NCI-H2196 (cell line): ENCODE data around the gene WHAMM.
"Not testable (repeated sequence)": the region's sequence is repeated elsewhere in the genome, so short reads cannot be mapped to it uniquely, and the experiment has no call there.

Experiments
- DNase-seq: peaks from one replicate; lab custom pipeline; 2025; ENCODE audit not compliant: unreplicated experiment; lab: John Stamatoyannopoulos, UW

The WHAMM gene

GRCh38 chr15:82809308-82810060 is at the start of gene WHAMM:
TSS of gene WHAMM (plus strand) at chr15:82809628. CDS start at chr15:82809727, 99 bp downstream.
- DNase-seq: peak; percentile 90

GRCh38 chr15:82763361-82764116 is 45.9 kb upstream of the WHAMM start:
- DNase-seq: no peak

GRCh38 chr15:82764117-82764490 is 45.3 kb upstream of the WHAMM start:
- no peak for DNase-seq

- no peak for DNase-seq
Measured at GRCh38 chr15:82764740-82765139, 44.7 kb upstream of the WHAMM start.

GRCh38 chr15:82766201-82766600 is 43.2 kb upstream of the WHAMM start:
- DNase-seq: not testable (repeated sequence)

GRCh38 chr15:82767163-82767829 is 42.1 kb upstream of the WHAMM start:
- DNase-seq: no peak

- no peak for DNase-seq
Measured at GRCh38 chr15:82768414-82769054, 40.9 kb upstream of the WHAMM start.

GRCh38 chr15:82771789-82772607 is 37.4 kb upstream of the WHAMM start:
- no peak for DNase-seq

GRCh38 chr15:82774496-82774895 is 34.9 kb upstream of the WHAMM start:
- no peak for DNase-seq

- DNase-seq: no peak
Measured at GRCh38 chr15:82778755-82779154, 30.7 kb upstream of the WHAMM start.

- DNase-seq: no peak
Measured at GRCh38 chr15:82781349-82781748, 28.1 kb upstream of the WHAMM start.

- no peak for DNase-seq
Measured at GRCh38 chr15:82788496-82788895, 20.9 kb upstream of the WHAMM start.

- DNase-seq: no peak
Measured at GRCh38 chr15:82789491-82789890, 19.9 kb upstream of the WHAMM start.

GRCh38 chr15:82790321-82790720 is 19.1 kb upstream of the WHAMM start:
- no peak for DNase-seq

- no peak for DNase-seq
Measured at GRCh38 chr15:82792068-82792467, 17.4 kb upstream of the WHAMM start.

GRCh38 chr15:82793737-82794136 is 15.7 kb upstream of the WHAMM start:
- DNase-seq: no peak

GRCh38 chr15:82798104-82798503 is 11.3 kb upstream of the WHAMM start:
- no peak for DNase-seq

- no peak for DNase-seq
Measured at GRCh38 chr15:82798531-82799166, 10.8 kb upstream of the WHAMM start.

- DNase-seq: no peak
Measured at GRCh38 chr15:82799183-82799841, 10.1 kb upstream of the WHAMM start.

- no peak for DNase-seq
Measured at GRCh38 chr15:82802497-82802896, 6.9 kb upstream of the WHAMM start.
